22Rv1 (cell line): ENCODE data around the gene KLK8.

Source experiments
- H3K27ac ChIP-seq: fragments of 450-650 bp; 2 replicates; pipeline ENCODE4 v1.5.1; 2017
- ZFX ChIP-seq: fragments of 450-650 bp; IDR thresholded peaks from 2 replicates; pipeline ENCODE4 v1.6.1; 2017; ENCODE audit warnings: antibody characterized with exemption, borderline replicate concordance
- TF ChIP-seq, protein P1 (sequence below): fragments of 450-650 bp; IDR thresholded peaks from 2 replicates; pipeline ENCODE4 v1.5.1; 2017; ENCODE audit warnings: mild to moderate bottlenecking

Gene KLK8

DNA sequence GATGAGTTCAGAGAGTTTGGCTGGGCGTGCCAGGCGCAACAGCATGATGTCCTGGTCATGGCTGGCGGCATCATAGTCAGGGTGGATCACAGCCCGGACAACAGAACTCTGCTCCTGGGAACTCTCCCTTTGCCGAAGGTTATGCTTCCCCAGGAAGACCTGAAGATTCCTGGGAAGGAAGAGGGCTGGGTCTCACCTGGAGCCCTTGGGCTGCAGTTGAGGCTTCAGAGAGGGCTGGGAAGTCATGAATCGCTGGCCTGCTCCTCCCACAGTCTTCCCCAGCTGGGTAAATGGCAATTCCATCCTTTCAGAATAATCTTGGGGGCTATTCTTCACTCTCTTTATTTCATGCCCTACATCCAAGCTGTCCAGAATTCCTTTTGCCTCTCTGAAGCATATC is 38.0 kb downstream of the KLK8 start:
- TF ChIP-seq ZFX: no peak
- TF ChIP-seq, protein P1, sequence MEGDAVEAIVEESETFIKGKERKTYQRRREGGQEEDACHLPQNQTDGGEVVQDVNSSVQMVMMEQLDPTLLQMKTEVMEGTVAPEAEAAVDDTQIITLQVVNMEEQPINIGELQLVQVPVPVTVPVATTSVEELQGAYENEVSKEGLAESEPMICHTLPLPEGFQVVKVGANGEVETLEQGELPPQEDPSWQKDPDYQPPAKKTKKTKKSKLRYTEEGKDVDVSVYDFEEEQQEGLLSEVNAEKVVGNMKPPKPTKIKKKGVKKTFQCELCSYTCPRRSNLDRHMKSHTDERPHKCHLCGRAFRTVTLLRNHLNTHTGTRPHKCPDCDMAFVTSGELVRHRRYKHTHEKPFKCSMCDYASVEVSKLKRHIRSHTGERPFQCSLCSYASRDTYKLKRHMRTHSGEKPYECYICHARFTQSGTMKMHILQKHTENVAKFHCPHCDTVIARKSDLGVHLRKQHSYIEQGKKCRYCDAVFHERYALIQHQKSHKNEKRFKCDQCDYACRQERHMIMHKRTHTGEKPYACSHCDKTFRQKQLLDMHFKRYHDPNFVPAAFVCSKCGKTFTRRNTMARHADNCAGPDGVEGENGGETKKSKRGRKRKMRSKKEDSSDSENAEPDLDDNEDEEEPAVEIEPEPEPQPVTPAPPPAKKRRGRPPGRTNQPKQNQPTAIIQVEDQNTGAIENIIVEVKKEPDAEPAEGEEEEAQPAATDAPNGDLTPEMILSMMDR: no peak
- H3K27ac ChIP-seq: no peak overlapping the region

GRCh38 chr19:50962245-50962644 is 39.2 kb downstream of the KLK8 start:
- no peak for TF ChIP-seq ZFX
- TF ChIP-seq, protein P1: no peak
- no peak overlapping the region for H3K27ac ChIP-seq

DNA sequence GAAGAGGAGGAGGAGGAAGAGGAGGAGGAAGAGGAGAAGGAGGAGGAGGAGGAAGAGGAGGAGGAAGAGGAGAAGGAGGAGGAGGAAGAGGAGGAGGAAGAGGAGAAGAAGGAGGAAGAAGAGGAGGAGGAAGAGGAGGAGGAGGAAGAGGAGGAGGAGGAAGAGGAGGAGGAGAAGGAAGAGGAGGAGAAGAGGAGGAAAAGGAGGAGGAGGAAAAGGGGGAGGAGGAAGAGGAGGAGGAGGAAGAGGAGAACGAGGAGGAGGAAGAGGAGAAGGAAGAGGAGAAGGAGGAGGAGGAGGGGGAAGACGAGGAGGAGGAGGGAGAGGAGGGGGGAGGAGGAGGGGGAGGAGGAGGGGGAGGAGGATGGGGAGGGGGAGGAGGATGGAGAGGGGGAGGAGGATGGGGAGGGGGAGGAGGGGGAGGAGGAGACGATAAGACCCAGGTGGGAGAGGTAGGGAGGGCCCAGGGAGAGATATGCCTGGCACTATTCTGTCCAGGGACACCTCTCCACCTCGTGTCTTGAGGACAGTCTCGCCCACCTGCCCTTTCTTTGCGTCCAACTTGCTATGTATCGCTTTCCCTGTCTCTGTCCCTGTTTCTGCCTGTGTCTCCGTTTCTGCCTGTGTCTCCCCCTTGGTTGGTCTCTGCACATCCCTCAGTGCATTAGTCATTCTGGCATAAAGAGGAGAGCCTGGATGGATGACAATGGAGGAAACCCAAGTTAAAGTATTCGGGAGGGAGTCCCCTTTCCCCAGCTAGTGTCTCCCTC is 41.5 kb downstream of the KLK8 start:
- TF ChIP-seq ZFX: no peak
- no peak overlapping the region for H3K27ac ChIP-seq

GRCh38 chr19:50957587-50957986 is 43.8 kb downstream of the KLK8 start:
- no peak overlapping the region for H3K27ac ChIP-seq
- TF ChIP-seq ZFX: no peak
- TF ChIP-seq, protein P1: no peak

DNA sequence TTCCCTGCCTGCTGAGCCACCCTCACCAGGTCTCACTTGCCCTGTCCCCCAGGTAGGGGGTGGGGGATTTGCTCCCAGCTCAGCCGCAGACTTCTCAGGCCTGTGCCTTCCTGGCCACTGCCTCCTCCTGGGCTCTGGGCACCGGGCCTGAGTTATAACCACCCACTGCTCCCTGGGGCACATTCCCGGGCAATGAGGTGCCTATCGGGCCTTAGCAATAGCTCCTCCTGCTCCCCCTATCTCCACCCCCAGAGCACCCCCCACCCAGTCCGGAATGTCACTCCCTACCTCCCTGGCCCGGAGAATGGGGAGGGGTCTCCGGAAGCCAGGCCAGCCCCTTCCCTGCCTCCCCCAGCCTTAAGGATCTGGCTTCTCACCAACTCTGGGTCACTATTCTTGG is 48.5 kb downstream of the KLK8 start, which contains the start of gene KLK5:
Gene KLK5, minus strand, starts transcription at position 129 of the 400 bp plus-strand sequence. CDS start 381 bp downstream, outside the sequence.
- H3K27ac ChIP-seq: no peak within 1 kb of the TSS
- TF ChIP-seq, protein P1: no peak
- no peak for TF ChIP-seq ZFX

DNA sequence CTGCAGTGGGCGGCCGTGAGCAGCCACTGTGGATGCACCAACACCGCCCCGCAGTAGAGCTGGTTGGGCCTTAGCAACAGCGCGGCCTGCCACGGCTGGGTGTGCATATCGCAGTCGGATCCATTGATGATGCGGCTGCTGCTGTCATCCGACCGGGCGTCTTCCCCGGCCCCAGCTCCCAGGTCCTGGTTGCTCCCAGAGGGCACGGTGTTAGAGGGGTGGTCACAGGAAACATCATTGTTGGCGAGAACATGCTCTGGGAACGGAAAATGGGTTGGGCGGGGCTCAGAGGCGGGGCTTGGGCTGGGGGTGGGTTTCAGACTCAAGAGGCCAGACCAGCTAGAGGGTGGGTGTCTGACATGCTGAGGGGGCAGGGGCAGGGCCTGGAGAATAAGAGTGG is 51.5 kb downstream of the KLK8 start:
- no peak overlapping the region for H3K27ac ChIP-seq
- TF ChIP-seq ZFX: no peak
- TF ChIP-seq, protein P1: no peak

DNA sequence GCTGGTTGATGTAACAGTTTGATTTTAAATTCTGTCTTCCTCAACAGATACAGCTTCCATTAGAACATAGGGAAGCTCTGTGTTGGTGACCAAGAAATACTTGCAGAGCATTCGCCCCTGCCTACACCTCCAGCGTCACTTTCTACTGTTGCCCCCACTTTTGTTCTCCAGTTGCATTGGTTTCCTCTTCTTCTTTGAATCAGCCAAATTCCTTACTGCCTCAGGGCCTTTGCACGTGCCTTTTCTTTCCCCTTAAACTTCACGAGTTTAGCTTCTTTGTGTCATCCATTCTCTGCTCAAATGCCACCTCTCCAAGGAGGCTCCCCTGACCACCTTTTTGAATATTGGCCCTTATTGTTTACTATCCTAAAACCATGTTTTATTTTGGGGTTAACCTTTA is 54.3 kb downstream of the KLK8 start:
- H3K27ac ChIP-seq: no peak overlapping the region
- TF ChIP-seq ZFX: no peak
- TF ChIP-seq, protein P1: no peak
